Measurements from ENCODE around the gene PREX1. TPM values are rescaled to one million over a fixed set of nuclear protein-coding genes. Genes with fewer than 3 reads are reported as not detected.
"Not testable (repeated sequence)": the region's sequence is repeated elsewhere in the genome, so short reads cannot be mapped to it uniquely, and the experiment has no call there.

The PREX1 gene
- total RNA-seq: 64.3 and 65.5 TPM in 2 replicates

- DNase-seq: peak; percentile 96
- H3K4me1 Mint-ChIP-seq: peaks cover 48% of the 10 kb centered on the region
- intact Hi-C loops (cut with micrococcal nuclease): loop anchor here (5.0 to 10.0 kb wide), 4 partner anchors 79 to 217 kb away; partner anchors contain the start of genes ARFGEF2 and CSE1L
These were observed at the start of gene PREX1 for GRCh38 chr20:48827855-48828733. Gene PREX1 (minus strand): TSS chr20:48827999. CDS start chr20:48827860, 139 bp downstream.

GRCh38 chr20:48877304-48877703 lies 49.5 kb upstream of the PREX1 start:
- Mint-ChIP-seq H3K9me3 (no peaks in the 10 kb centered on the region), H3K4me3 (no peak overlapping the region), H3K27me3 (peaks cover 3% of the 10 kb centered on the region), H3K4me1 (peaks cover 11% of the 10 kb centered on the region), H3K36me3 (ENCODE audit: low read depth) (peaks cover 3% of the 10 kb centered on the region), H3K27ac (no peak overlapping the region)
- intact Hi-C loops (cut with micrococcal nuclease): no loop called here
- no peak for DNase-seq

More at GRCh38 chr20:48827855-48828733, at the start of gene PREX1:
- H3K9me3 Mint-ChIP-seq: no peaks in the 10 kb centered on the region
- peak within 1 kb of the TSS; percentile 93 for H3K4me3 Mint-ChIP-seq
- H3K27me3 Mint-ChIP-seq: peaks cover 11% of the 10 kb centered on the region
- peaks cover 3% of the 10 kb centered on the region for H3K36me3 Mint-ChIP-seq (ENCODE audit: low read depth)
- H3K27ac Mint-ChIP-seq: peak within 1 kb of the TSS; percentile 94

GRCh38 chr20:48875914-48876240 lies 48.1 kb upstream of the PREX1 start:
- Mint-ChIP-seq H3K27ac (no peak overlapping the region), H3K27me3 (peaks cover 3% of the 10 kb centered on the region), H3K4me3 (no peak overlapping the region), H3K9me3 (no peaks in the 10 kb centered on the region), H3K36me3 (ENCODE audit: low read depth) (peaks cover 5% of the 10 kb centered on the region), H3K4me1 (peaks cover 14% of the 10 kb centered on the region)
- intact Hi-C loops (cut with micrococcal nuclease): no loop called here
- no peak for DNase-seq

- peaks cover 3% of the 10 kb centered on the region for H3K27me3 Mint-ChIP-seq
- no peak overlapping the region for H3K27ac Mint-ChIP-seq
- intact Hi-C loops (cut with micrococcal nuclease): no loop called here
- H3K4me3 Mint-ChIP-seq: no peak overlapping the region
- peaks cover 5% of the 10 kb centered on the region for H3K36me3 Mint-ChIP-seq (ENCODE audit: low read depth)
- DNase-seq: no peak
- H3K9me3 Mint-ChIP-seq: no peaks in the 10 kb centered on the region
- peaks cover 14% of the 10 kb centered on the region for H3K4me1 Mint-ChIP-seq
These were observed 47.6 kb upstream of the PREX1 start for GRCh38 chr20:48875233-48875913.

- H3K9me3 Mint-ChIP-seq; H3K27ac Mint-ChIP-seq; H3K36me3 Mint-ChIP-seq (ENCODE audit: low read depth); intact Hi-C loops (cut with micrococcal nuclease); H3K4me3 Mint-ChIP-seq; H3K27me3 Mint-ChIP-seq; DNase-seq: not testable (repeated sequence)
- H3K4me1 Mint-ChIP-seq: peaks cover 12% of the 10 kb centered on the region
These were observed 41.6 kb upstream of the PREX1 start for GRCh38 chr20:48869442-48869841.

GRCh38 chr20:48866936-48867335 lies 39.1 kb upstream of the PREX1 start:
- no peaks in the 10 kb centered on the region for H3K36me3 Mint-ChIP-seq (ENCODE audit: low read depth)
- intact Hi-C loops (cut with micrococcal nuclease): no loop called here
- H3K4me3 Mint-ChIP-seq: no peak overlapping the region
- DNase-seq: no peak
- H3K9me3 Mint-ChIP-seq: peaks cover 3% of the 10 kb centered on the region
- no peak overlapping the region for H3K27ac Mint-ChIP-seq
- H3K27me3 Mint-ChIP-seq: peaks cover 8% of the 10 kb centered on the region
- H3K4me1 Mint-ChIP-seq: peaks cover 8% of the 10 kb centered on the region

GRCh38 chr20:48864738-48865318 lies 37.0 kb upstream of the PREX1 start:
- Mint-ChIP-seq H3K4me1 (peaks cover 8% of the 10 kb centered on the region), H3K27me3 (peaks cover 8% of the 10 kb centered on the region), H3K9me3 (peaks cover 3% of the 10 kb centered on the region), H3K27ac (no peak overlapping the region), H3K36me3 (ENCODE audit: low read depth) (no peaks in the 10 kb centered on the region), H3K4me3 (no peak overlapping the region)
- intact Hi-C loops (cut with micrococcal nuclease): no loop called here
- no peak for DNase-seq

GRCh38 chr20:48864254-48864653 lies 36.5 kb upstream of the PREX1 start:
- Mint-ChIP-seq H3K4me1 (peaks cover 8% of the 10 kb centered on the region), H3K36me3 (ENCODE audit: low read depth) (no peaks in the 10 kb centered on the region), H3K27me3 (peaks cover 8% of the 10 kb centered on the region), H3K9me3 (no peaks in the 10 kb centered on the region), H3K4me3 (no peak overlapping the region), H3K27ac (no peak overlapping the region)
- no peak for DNase-seq
- intact Hi-C loops (cut with micrococcal nuclease): no loop called here

GRCh38 chr20:48862279-48862678 lies 34.5 kb upstream of the PREX1 start:
- H3K9me3 Mint-ChIP-seq: no peaks in the 10 kb centered on the region
- no peaks in the 10 kb centered on the region for H3K36me3 Mint-ChIP-seq (ENCODE audit: low read depth)
- H3K27ac Mint-ChIP-seq: no peak overlapping the region
- peaks cover 8% of the 10 kb centered on the region for H3K4me1 Mint-ChIP-seq
- H3K27me3 Mint-ChIP-seq: peaks cover 8% of the 10 kb centered on the region
- intact Hi-C loops (cut with micrococcal nuclease): no loop called here
- H3K4me3 Mint-ChIP-seq: no peak overlapping the region
- DNase-seq: no peak

GRCh38 chr20:48861444-48861843 lies 33.6 kb upstream of the PREX1 start:
- no peaks in the 10 kb centered on the region for H3K36me3 Mint-ChIP-seq (ENCODE audit: low read depth)

GRCh38 chr20:48858075-48858790 lies 30.4 kb upstream of the PREX1 start:
- intact Hi-C loops (cut with micrococcal nuclease): no loop called here
- no peak for DNase-seq
- Mint-ChIP-seq H3K27me3 (no peaks in the 10 kb centered on the region), H3K4me1 (peaks cover 5% of the 10 kb centered on the region), H3K36me3 (ENCODE audit: low read depth) (no peaks in the 10 kb centered on the region), H3K9me3 (peaks cover 4% of the 10 kb centered on the region), H3K4me3 (no peak overlapping the region), H3K27ac (no peak overlapping the region)

More at GRCh38 chr20:48861444-48861843, 33.6 kb upstream of the PREX1 start:
- Mint-ChIP-seq H3K9me3 (no peaks in the 10 kb centered on the region), H3K4me3 (no peak overlapping the region), H3K4me1 (peaks cover 3% of the 10 kb centered on the region), H3K27ac (no peak overlapping the region), H3K27me3 (peaks cover 5% of the 10 kb centered on the region)
- intact Hi-C loops (cut with micrococcal nuclease): no loop called here
- DNase-seq: no peak

GRCh38 chr20:48856130-48856529 lies 28.3 kb upstream of the PREX1 start:
- no peaks in the 10 kb centered on the region for H3K36me3 Mint-ChIP-seq (ENCODE audit: low read depth)
- no peak overlapping the region for H3K4me3 Mint-ChIP-seq
- intact Hi-C loops (cut with micrococcal nuclease): no loop called here
- H3K4me1 Mint-ChIP-seq: peaks cover 2% of the 10 kb centered on the region
- peaks cover 5% of the 10 kb centered on the region for H3K9me3 Mint-ChIP-seq
- DNase-seq: no peak
- H3K27ac Mint-ChIP-seq: no peak overlapping the region
- no peaks in the 10 kb centered on the region for H3K27me3 Mint-ChIP-seq

- Mint-ChIP-seq H3K9me3 (peaks cover 5% of the 10 kb centered on the region), H3K36me3 (ENCODE audit: low read depth) (no peaks in the 10 kb centered on the region), H3K4me1 (peaks cover 2% of the 10 kb centered on the region), H3K4me3 (no peak overlapping the region), H3K27me3 (peaks cover 2% of the 10 kb centered on the region), H3K27ac (no peak overlapping the region)
- DNase-seq: no peak
- intact Hi-C loops (cut with micrococcal nuclease): no loop called here
These were observed 27.2 kb upstream of the PREX1 start for GRCh38 chr20:48855046-48855445.

Data from activated CD4-positive, alpha-beta T cell treated with anti-CD3 and anti-CD28 coated beads, Interleukin-2, amount 10 ng/mL, durations not matched to agents 24 days and 14 days (primary cell).